ENCODE data around the gene ANXA2. TPM values are rescaled to one million over a fixed set of nuclear protein-coding genes. Genes with fewer than 3 reads are reported as not detected.
A peak's percentile ranks its signal among the peaks of the same experiment; 100 is the strongest.

ANXA2 gene
- total RNA-seq, 1 experiment from 2014 or later = 3,100 TPM

DNA sequence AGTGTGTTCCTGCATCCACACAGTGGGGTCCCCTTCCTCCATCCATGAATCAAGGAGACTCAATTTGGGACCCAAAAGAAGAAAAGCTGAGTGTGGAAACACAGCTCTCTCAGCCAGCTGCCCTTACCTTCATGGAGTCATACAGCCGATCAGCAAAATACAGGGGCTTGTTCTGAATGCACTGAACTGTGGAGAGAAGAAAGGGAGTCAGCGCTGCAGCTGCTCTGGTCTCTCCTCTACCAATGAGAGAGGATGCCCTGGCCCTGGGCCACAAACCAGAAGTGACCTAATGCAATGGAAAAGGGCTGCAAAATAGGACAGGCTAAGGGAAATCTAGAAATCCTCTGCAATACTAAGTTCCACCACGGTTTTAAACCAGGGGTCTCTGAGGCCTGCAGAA is 46.7 kb downstream of the ANXA2 start:
- CTCF ChIA-PET = no interaction called here
- Mint-ChIP-seq H3K36me3 (ENCODE audit: insufficient read depth, unreplicated experiment) (peaks cover 97% of the 10 kb centered on the region), H3K4me1 (ENCODE audit: low read depth, unreplicated experiment) (peaks cover 31% of the 10 kb centered on the region), H3K9me3 (ENCODE audit: low read depth, unreplicated experiment) (no peaks in the 10 kb centered on the region), H3K27ac (ENCODE audit: unreplicated experiment) (peak overlapping the region; percentile 80), H3K4me3 (ENCODE audit: low read depth, unreplicated experiment) (no peak overlapping the region), H3K27me3 (ENCODE audit: unreplicated experiment) (no peaks in the 10 kb centered on the region)
- no peak for DNase-seq
- intact Hi-C loops (cut with micrococcal nuclease; ENCODE audit: unreplicated experiment) = no loop called here
- BruUV-seq (replicated peaks) = no TSS peak
- TF ChIP-seq, protein P1, sequence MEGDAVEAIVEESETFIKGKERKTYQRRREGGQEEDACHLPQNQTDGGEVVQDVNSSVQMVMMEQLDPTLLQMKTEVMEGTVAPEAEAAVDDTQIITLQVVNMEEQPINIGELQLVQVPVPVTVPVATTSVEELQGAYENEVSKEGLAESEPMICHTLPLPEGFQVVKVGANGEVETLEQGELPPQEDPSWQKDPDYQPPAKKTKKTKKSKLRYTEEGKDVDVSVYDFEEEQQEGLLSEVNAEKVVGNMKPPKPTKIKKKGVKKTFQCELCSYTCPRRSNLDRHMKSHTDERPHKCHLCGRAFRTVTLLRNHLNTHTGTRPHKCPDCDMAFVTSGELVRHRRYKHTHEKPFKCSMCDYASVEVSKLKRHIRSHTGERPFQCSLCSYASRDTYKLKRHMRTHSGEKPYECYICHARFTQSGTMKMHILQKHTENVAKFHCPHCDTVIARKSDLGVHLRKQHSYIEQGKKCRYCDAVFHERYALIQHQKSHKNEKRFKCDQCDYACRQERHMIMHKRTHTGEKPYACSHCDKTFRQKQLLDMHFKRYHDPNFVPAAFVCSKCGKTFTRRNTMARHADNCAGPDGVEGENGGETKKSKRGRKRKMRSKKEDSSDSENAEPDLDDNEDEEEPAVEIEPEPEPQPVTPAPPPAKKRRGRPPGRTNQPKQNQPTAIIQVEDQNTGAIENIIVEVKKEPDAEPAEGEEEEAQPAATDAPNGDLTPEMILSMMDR (IDR thresholded peaks at IDR 0.05; ENCODE audit: unreplicated experiment) = no peak

DNA sequence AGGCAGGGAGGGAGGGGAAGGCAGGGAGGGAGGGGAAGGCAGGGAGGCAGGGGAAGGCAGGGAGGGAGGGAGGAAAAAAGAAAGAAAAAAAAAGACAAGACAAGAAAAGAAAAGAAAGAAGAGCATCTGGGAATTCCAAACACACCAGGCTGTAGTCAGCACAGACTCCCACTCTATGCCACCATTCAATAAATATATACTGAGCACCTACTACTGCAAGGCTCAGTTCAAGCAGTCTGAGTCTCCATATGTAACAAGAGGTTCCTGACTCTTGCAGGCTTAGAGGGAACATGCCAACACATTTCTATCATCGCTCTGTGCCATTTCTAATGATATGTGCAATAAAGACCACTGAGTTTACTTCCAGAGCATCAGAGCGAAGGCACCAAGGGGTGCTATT is 47.7 kb downstream of the ANXA2 start:
- Mint-ChIP-seq H3K9me3 (ENCODE audit: low read depth, unreplicated experiment) (no peaks in the 10 kb centered on the region), H3K4me1 (ENCODE audit: low read depth, unreplicated experiment) (peaks cover 22% of the 10 kb centered on the region), H3K36me3 (ENCODE audit: insufficient read depth, unreplicated experiment) (peaks cover 97% of the 10 kb centered on the region), H3K27me3 (ENCODE audit: unreplicated experiment) (no peaks in the 10 kb centered on the region), H3K27ac (ENCODE audit: unreplicated experiment) (peak overlapping the region; percentile 80), H3K4me3 (ENCODE audit: low read depth, unreplicated experiment) (no peak overlapping the region)
- DNase-seq = no peak
- intact Hi-C loops (cut with micrococcal nuclease; ENCODE audit: unreplicated experiment) = no loop called here
- TF ChIP-seq, protein P1 (IDR thresholded peaks at IDR 0.05; ENCODE audit: unreplicated experiment) = no peak
- no TSS peak for BruUV-seq (replicated peaks)
- CTCF ChIA-PET = no interaction called here

DNA sequence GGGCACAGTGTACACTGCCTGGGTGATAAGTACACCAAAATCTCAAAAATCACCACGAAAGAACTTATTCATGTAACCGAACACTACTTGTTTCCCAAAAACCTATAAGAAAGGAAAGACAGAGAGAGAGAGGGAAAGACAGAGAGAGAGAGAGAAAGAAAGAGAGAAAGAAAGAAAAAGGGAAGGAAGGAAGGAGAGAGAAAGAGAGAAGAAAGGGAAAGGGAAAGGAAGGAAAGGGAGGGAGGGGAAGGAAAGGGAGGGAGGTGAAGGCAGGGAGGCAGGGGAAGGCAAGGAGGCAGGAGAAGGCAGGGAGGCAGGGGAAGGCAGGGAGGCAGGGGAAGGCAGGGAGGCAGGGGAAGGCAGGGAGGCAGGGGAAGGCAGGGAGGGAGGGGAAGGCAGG is 48.2 kb downstream of the ANXA2 start:
- Mint-ChIP-seq H3K27ac (ENCODE audit: unreplicated experiment) (peak overlapping the region; percentile 16), H3K36me3 (ENCODE audit: insufficient read depth, unreplicated experiment) (peaks cover 97% of the 10 kb centered on the region), H3K9me3 (ENCODE audit: low read depth, unreplicated experiment) (no peaks in the 10 kb centered on the region), H3K27me3 (ENCODE audit: unreplicated experiment) (no peaks in the 10 kb centered on the region), H3K4me1 (ENCODE audit: low read depth, unreplicated experiment) (peaks cover 17% of the 10 kb centered on the region), H3K4me3 (ENCODE audit: low read depth, unreplicated experiment) (no peak overlapping the region)
- intact Hi-C loops (cut with micrococcal nuclease; ENCODE audit: unreplicated experiment) = no loop called here
- TF ChIP-seq, protein P1 (IDR thresholded peaks at IDR 0.05; ENCODE audit: unreplicated experiment) = no peak
- BruUV-seq (replicated peaks) = no TSS peak
- CTCF ChIA-PET = no interaction called here
- DNase-seq = no peak

DNA sequence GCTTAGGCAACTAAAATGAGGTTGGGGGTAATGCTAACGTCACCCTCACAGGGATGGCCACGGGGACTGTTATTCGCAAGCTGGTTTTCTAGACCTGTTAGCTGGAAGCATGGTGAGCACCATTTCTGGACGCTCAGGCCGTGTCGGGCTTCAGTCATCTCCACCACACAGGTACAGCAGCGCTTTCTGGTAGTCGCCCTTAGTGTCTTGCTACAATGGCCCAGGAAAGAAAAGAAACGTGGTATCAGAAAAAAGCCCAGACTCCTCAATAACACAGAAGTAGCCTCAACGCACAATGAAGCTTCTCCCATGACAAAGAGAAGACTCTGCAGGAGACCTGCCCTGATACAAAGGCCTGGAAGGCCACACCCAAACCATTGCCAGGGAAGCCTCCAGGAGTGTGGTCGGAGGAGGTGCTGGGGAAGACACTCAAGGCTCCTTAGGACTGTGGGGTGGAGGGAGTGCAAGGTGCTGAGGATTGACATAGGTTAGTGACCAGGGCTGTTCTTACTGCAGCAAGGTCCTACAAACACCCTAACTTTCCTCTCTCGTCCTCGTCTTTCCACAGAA is 50.2 kb downstream of the ANXA2 start:
- no TSS peak for BruUV-seq (replicated peaks)
- H3K36me3 Mint-ChIP-seq (ENCODE audit: insufficient read depth, unreplicated experiment) = peaks cover 96% of the 10 kb centered on the region
- no peak overlapping the region for H3K27ac Mint-ChIP-seq (ENCODE audit: unreplicated experiment)
- CTCF ChIA-PET = no interaction called here
- intact Hi-C loops (cut with micrococcal nuclease; ENCODE audit: unreplicated experiment) = no loop called here
- peaks cover 12% of the 10 kb centered on the region for H3K4me1 Mint-ChIP-seq (ENCODE audit: low read depth, unreplicated experiment)
- H3K9me3 Mint-ChIP-seq (ENCODE audit: low read depth, unreplicated experiment) = no peaks in the 10 kb centered on the region
- H3K4me3 Mint-ChIP-seq (ENCODE audit: low read depth, unreplicated experiment) = no peak overlapping the region
- no peaks in the 10 kb centered on the region for H3K27me3 Mint-ChIP-seq (ENCODE audit: unreplicated experiment)
- DNase-seq = no peak
- TF ChIP-seq, protein P1 (IDR thresholded peaks at IDR 0.05; ENCODE audit: unreplicated experiment) = no peak
